Ishikawa (cell line): ENCODE measurements around the gene GIT1.
A peak's percentile ranks its signal among the peaks of the same experiment; 100 is the strongest.

Experiments
- CEBPB ChIP-seq: IDR thresholded peaks from 2 replicates; pipeline ENCODE4 v1.6.1; 2012
- CREB1 ChIP-seq: IDR thresholded peaks from 2 replicates; pipeline ENCODE4 v1.6.1; 2012; ENCODE audit warnings: low read depth
- EGR1 ChIP-seq: IDR thresholded peaks from 2 replicates; pipeline ENCODE4 v1.6.1; 2012
- EP300 ChIP-seq: IDR thresholded peaks from 2 replicates; pipeline ENCODE4 v1.6.1; 2012; ENCODE audit warnings: borderline replicate concordance
- FOXM1 ChIP-seq: IDR thresholded peaks from 2 replicates; pipeline ENCODE4 v1.6.1; 2012; ENCODE audit warnings: low read depth, borderline replicate concordance
- MAX ChIP-seq: IDR thresholded peaks from 2 replicates; pipeline ENCODE4 v1.6.1; 2012
- NFIC ChIP-seq: IDR thresholded peaks from 2 replicates; pipeline ENCODE4 v1.6.1; 2012
- RAD21 ChIP-seq: IDR thresholded peaks from 2 replicates; pipeline ENCODE4 v1.6.1; 2012; ENCODE audit warnings: low read depth
- REST ChIP-seq: IDR thresholded peaks from 2 replicates; pipeline ENCODE4 v1.6.1; 2012; ENCODE audit warnings: low read depth, mild to moderate bottlenecking
- TAF1 ChIP-seq: IDR thresholded peaks from 2 replicates; pipeline ENCODE4 v1.6.1; 2012; ENCODE audit warnings: low read depth, mild to moderate bottlenecking
- TCF12 ChIP-seq: IDR thresholded peaks from 2 replicates; pipeline ENCODE4 v1.6.1; 2012; ENCODE audit warnings: low read depth
- TEAD4 ChIP-seq: IDR thresholded peaks from 2 replicates; pipeline ENCODE4 v1.6.1; 2012
- USF1 ChIP-seq: IDR thresholded peaks from 2 replicates; pipeline ENCODE4 v1.6.1; 2012
- YY1 ChIP-seq: IDR thresholded peaks from 2 replicates; pipeline ENCODE4 v1.6.1; 2012; ENCODE audit warnings: low read depth
- ZBTB7A ChIP-seq: IDR thresholded peaks from 2 replicates; pipeline ENCODE4 v1.6.1; 2012; ENCODE audit warnings: low read depth

The GIT1 gene

GRCh38 chr17:29596811-29597210, 7.4 kb upstream of the GIT1 start:
- TF ChIP-seq TCF12 (no peak), CREB1 (no peak), MAX (no peak), NFIC (no peak), YY1 (no peak), CEBPB (no peak)

- TF ChIP-seq MAX (no peak), EP300 (no peak), USF1 (no peak), RAD21 (no peak), TAF1 (no peak)
Measured at GRCh38 chr17:29595943-29596774, 6.7 kb upstream of the GIT1 start.

- TF ChIP-seq CEBPB = no peak
- no peak for TF ChIP-seq CREB1
- TF ChIP-seq EGR1 = no peak
Measured at GRCh38 chr17:29595107-29595942, 5.9 kb upstream of the GIT1 start.

- TF ChIP-seq TEAD4 = no peak
- no peak for TF ChIP-seq RAD21
- no peak for TF ChIP-seq YY1
- no peak for TF ChIP-seq REST
- no peak for TF ChIP-seq TCF12
- TF ChIP-seq NFIC = no peak
- no peak for TF ChIP-seq ZBTB7A
Measured at GRCh38 chr17:29594519-29595090, 5.2 kb upstream of the GIT1 start.

- TF ChIP-seq MAX (peak; percentile 43), TCF12 (no peak), ZBTB7A (peak; percentile 92), CREB1 (no peak), CEBPB (no peak), NFIC (no peak), TAF1 (no peak), YY1 (no peak), EP300 (no peak), REST (peak; percentile 92), FOXM1 (no peak), USF1 (no peak), EGR1 (no peak), RAD21 (peak; percentile 44), TEAD4 (no peak)
Measured at GRCh38 chr17:29593591-29594518, 4.4 kb upstream of the GIT1 start.
